Astrocyte of the spinal cord (primary cell): ENCODE results near the gene GOLT1A.

Experiments
- DNase-seq: peaks from one replicate; pipeline ENCODE4 v3.0.0; 2011; ENCODE audit warnings: low read depth, low spot score
- H3K4me3 ChIP-seq: 2 replicates; pipeline ENCODE4 v1.5.1; 2011; ENCODE audit warnings: low read depth, mild to moderate bottlenecking, low read length, moderate library complexity
- in situ Hi-C: cut with HindIII; loops from 2 replicates; pipeline ENCODE4 v1.10.0; 2017; ENCODE audit warnings: low sequenced_read_pairs
- TF ChIP-seq, protein P1 (sequence below): IDR thresholded peaks from 2 replicates; pipeline ENCODE4 v1.5.1; 2012; ENCODE audit warnings: low read depth, mild to moderate bottlenecking, low read length, inconsistent platforms

Gene GOLT1A

DNA sequence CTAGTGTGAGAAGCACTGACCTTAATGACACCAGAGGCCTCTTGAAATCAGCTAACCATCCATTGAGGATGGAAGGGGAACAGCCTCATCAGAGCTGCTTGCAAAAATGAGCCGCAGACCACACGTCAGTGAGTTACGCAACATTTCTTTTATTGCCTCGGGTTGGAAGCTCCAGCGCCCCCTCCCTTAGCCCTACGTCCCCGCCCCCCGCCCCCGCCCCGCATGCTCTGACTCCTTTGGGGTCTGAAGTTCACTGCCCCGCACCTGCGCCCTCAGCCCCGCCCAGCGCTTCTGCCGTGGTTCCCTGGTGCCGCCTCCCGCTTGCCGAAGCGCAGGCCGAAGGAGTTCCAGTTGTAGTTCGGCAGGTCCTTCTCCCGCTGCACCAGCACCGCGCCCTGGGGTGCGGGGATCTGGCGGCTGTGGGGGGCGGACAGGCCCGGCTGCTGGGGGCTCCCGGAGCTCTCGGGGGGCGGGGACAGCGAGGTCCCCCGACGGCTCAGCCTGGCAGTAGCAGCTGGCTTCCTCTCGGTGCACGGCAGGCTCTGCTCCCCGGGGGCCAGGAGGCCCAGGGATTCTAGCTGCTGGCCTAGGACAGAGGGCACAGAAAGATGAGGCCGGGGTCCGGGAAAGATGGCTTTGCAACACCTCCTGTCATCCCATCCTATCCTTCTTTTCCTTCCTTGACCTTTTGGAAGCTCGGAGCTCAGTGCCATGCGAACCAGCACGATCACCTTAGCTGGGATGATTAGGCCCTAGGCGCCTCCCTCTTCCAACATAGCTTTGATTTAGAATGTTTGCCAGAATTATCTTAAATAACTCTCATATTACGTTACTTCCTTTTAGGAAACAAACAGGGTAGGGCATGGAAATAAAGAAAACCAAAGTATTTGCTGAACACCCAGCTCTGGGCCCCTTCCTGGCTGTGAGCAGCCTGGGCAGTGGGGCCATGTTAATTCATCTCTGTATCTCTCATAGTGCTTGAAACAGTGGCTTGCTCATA is 23.3 kb downstream of the GOLT1A start:
- no peak for DNase-seq
- in situ Hi-C loops = no loop called here
- TF ChIP-seq, protein P1, sequence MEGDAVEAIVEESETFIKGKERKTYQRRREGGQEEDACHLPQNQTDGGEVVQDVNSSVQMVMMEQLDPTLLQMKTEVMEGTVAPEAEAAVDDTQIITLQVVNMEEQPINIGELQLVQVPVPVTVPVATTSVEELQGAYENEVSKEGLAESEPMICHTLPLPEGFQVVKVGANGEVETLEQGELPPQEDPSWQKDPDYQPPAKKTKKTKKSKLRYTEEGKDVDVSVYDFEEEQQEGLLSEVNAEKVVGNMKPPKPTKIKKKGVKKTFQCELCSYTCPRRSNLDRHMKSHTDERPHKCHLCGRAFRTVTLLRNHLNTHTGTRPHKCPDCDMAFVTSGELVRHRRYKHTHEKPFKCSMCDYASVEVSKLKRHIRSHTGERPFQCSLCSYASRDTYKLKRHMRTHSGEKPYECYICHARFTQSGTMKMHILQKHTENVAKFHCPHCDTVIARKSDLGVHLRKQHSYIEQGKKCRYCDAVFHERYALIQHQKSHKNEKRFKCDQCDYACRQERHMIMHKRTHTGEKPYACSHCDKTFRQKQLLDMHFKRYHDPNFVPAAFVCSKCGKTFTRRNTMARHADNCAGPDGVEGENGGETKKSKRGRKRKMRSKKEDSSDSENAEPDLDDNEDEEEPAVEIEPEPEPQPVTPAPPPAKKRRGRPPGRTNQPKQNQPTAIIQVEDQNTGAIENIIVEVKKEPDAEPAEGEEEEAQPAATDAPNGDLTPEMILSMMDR = no peak
- no peak overlapping the region for H3K4me3 ChIP-seq

GRCh38 chr1:204188959-204189639 is 24.7 kb downstream of the GOLT1A start:
- TF ChIP-seq, protein P1 = no peak
- in situ Hi-C loops = no loop called here
- DNase-seq = no peak
- no peak overlapping the region for H3K4me3 ChIP-seq

DNA sequence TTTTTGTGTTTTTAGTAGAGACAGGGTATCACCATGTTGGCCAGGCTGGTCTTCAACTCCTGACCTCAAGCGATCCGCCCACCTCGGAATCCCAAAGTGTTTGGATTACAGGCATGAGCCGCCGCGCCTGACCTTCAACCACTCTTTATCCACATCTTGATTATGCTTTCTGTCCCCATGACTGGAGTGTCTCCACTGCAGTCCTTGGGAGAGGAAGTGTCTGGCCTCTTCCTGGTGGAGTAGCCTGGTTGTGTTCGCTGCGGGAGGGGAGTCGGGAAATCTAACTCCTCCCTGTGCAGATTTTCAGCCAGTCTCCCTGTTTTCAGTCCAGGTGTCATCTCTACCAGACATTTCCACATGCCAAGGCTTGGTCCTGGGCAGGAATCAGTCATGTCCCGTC is 27.2 kb downstream of the GOLT1A start:
- TF ChIP-seq, protein P1 = no peak
- no peak for DNase-seq
- in situ Hi-C loops = no loop called here
- no peak overlapping the region for H3K4me3 ChIP-seq

DNA sequence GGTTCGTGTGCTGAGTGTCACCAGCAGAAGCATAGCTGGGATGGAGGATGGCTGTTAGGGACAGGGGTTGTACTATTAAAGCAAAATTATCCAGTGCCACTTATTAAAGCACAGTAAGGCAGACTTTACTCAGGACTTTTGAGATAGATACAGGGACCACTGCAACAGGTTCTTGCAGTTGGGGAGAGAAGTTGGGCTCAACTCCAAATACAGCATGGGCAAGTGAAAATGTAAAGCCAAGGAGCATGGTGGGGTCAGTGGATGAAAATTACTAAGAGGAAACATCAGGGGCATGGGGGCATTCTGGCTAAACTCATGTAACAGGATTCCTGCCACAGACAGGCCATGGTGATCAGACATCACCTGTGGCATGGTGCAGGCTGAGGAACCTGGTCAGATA is 32.7 kb downstream of the GOLT1A start:
- H3K4me3 ChIP-seq = no peak overlapping the region
- TF ChIP-seq, protein P1 = no peak
- DNase-seq = no peak
- in situ Hi-C loops = no loop called here

DNA sequence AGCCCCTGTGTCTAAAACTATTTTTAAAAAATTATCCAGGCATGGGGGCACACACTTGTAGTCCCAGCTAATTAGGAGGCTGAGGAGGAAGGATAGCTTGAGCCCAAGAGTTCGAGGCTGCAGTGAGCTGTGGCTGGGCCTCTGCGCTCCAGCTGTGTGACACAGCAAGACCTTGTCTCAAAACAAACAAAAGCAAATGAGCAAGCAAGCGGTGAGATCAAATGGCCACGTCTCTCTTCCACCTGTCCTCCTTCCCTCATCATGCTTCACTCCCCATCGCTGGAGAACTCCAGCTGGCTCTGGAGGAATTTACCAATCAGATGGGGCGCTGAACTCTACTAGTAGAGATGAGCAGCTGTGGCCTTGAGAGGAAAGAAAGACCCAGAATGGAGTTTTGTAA is 33.7 kb downstream of the GOLT1A start:
- H3K4me3 ChIP-seq = no peak overlapping the region
- TF ChIP-seq, protein P1 = no peak
- no peak for DNase-seq
- in situ Hi-C loops = no loop called here

DNA sequence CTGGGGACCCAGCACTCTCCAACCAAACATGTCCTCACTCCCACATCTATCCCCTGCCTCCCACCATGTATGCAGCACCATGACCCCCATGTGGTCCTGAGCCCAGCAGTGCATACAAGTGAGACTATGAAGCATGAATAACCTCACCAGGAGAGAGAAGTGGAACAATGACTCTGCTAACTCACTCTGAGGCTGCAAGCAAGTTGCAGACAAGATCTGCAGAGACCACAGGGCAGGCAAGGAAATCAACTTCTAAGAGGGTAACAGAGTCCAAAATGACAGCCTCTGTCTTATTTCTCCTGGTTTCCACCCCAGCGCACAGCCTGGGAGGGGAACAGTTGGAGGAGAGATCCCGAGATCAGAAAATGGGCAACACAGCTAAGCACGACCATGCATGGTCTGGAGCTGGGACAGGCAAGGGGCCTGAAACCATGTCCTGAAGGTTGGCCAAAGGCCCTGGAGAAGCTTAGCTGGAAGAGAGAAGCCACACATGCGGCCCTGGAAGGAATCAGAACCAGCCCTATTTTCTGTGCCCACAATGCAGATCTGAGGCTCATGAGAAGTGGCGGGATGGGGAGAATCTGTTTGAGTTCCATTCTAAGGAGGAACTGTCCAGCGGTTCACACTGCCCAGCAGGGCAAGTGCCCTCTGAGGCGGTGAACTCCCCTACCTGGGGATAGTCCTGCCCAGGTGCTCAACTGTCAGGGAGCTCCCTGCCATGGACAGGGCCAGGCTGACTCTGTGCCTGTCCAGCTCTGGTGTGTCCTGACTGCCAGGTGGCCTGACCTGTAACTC is 35.1 kb downstream of the GOLT1A start:
- TF ChIP-seq, protein P1 = no peak
- H3K4me3 ChIP-seq = no peak overlapping the region
- in situ Hi-C loops = no loop called here
- DNase-seq = no peak
